ENCODE measurements around the gene GFPT1.

Gene GFPT1

DNA sequence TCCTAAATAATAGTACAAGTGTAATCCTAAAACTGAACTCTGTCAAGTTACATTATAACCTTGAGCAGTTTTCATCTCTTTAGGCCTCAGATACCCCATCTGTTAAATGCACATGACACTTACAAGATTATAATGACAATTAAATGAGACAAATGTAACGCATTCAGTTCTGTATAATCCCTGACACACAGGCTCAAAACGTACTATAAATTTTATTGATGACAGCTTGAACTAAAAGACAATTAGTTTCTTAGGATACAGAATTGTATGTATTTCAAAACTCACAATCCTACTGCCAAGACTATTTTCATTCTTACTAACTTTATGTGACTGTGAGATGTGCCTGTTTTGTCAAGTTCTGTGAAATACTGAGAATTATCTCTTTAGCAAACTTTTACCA is 56.2 kb downstream of the GFPT1 start:
- no peak overlapping the region for H3K4me3 ChIP-seq (ENCODE audit: low read depth, low read length)

DNA sequence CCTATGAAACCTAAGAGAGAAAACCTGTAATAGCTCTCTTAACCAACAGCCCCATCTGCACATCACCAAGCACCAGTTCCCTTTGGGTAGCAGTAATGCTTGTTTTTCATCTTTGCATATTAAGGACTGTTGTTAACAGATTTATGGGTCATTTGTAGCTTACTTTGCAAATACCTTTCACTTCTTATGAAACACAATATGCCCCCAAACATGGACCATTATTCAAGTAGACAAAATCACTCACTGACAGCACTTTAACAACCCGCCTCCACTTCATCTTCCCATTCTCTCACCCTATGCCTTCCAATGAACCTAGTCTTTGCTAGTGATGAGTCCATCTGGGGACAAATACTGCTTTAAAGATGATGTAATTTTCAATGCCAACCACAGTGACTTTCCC is 64.4 kb downstream of the GFPT1 start:
- no peak overlapping the region for H3K4me3 ChIP-seq (ENCODE audit: low read depth, low read length)

DNA sequence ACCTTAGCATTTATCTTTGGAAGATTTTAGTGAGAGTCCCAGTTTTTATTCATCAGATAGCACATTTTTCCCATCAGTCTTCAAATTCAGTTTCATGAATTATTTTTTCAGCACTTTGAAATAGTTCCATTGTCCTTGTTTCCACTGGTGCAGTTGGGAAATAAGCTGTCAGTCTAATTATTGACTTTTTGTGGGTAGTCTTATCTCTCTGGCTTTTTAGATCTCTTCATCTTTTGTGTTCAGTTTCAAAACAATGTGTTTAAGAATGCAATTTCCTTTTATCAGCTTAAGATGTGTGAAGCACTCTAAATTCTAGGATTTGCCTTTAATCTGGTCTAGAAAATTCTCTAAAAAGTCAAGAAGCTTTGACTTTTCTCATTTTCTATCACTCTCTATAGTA is 70.5 kb downstream of the GFPT1 start:
- no peak overlapping the region for H3K4me3 ChIP-seq (ENCODE audit: low read depth, low read length)

GRCh38 chr2:69315160-69315761 is 71.8 kb downstream of the GFPT1 start:
- no peak overlapping the region for H3K4me3 ChIP-seq (ENCODE audit: low read depth, low read length)

DNA sequence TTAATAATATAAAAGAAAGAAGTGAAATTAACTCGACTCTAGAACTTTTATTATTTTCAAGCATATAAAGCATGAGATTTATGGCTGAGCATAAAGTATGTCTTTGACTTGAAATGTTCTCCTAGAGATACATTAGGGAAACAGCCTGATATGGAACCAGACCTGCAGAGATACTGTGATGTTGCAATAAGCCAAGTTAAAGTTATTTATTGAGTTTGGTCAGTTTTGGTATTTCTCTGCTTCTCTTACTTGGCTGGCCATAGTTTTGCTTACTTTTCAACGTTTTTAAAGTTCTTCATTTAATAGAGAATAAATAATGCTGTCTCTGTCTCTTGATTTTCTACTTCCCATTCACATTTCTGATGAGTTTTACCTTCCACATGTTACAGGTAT is 76.0 kb downstream of the GFPT1 start:
- no peak overlapping the region for H3K4me3 ChIP-seq (ENCODE audit: low read depth, low read length)

GRCh38 chr2:69310111-69311023 is 76.7 kb downstream of the GFPT1 start:
- no peak overlapping the region for H3K4me3 ChIP-seq (ENCODE audit: low read depth, low read length)

DNA sequence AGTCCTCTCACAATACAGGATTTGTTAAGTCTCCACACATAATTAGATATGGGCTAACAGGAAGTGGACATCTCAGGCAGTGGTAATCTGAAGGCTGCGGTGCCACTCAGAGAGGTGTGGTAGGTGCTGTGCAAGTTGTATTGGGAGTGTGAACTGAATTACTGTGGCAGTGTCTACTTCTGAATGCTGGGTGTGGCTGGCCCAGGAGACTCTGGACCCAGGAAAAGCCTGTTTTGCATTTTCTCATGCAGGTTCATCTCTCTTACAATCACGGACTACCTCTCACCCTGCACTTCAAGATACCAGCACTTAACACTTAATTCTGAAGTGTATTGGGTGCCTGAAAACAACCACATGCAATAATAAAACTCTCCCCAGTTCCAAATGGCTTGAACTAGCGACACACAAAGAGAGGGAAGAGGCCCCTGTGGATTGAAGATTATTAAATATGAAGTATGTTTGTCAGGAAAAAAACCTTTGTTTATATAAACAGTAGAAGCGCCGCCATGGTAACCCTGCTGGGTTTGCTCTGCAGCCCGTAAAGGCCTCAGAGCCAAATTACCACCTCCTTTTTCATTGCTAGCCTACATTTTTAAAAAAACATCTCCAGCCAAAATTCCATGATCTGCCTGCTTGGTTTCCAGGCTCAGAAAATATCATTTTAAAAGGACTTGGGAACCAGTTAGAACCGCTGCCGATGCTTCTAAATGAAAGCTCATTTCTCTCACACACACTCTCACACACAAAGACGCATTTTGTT is 77.5 kb downstream of the GFPT1 start:
- no peak overlapping the region for H3K4me3 ChIP-seq (ENCODE audit: low read depth, low read length)

- no peak overlapping the region for H3K4me3 ChIP-seq (ENCODE audit: low read depth, low read length)
These were observed 78.7 kb downstream of the GFPT1 start for GRCh38 chr2:69308338-69308737.

DNA sequence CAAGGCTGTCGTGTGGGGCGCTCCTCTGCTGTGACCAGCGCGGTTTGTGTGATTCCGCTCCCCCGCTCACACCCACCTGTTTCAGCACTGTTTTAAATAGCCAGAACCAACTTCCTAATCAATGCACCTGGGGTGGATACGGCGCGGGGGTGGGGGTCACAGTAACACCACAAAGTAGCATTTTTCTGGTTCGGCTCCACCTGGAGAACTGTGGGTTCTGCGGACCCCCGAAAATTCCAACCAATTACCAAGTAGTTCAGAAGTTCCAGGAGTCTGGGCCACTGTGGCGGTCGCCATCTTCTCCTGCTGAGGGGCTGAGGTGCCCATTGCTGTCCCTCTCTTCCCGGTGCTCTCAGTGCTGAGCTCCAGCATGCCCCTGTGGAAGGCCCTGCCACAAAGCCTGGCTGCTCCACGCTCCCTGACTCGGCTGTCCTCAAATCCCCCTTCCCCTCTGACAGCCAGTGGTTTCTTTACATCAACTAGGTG is 79.4 kb downstream of the GFPT1 start:
- H3K4me3 ChIP-seq (ENCODE audit: low read depth, low read length) = no peak overlapping the region

DNA sequence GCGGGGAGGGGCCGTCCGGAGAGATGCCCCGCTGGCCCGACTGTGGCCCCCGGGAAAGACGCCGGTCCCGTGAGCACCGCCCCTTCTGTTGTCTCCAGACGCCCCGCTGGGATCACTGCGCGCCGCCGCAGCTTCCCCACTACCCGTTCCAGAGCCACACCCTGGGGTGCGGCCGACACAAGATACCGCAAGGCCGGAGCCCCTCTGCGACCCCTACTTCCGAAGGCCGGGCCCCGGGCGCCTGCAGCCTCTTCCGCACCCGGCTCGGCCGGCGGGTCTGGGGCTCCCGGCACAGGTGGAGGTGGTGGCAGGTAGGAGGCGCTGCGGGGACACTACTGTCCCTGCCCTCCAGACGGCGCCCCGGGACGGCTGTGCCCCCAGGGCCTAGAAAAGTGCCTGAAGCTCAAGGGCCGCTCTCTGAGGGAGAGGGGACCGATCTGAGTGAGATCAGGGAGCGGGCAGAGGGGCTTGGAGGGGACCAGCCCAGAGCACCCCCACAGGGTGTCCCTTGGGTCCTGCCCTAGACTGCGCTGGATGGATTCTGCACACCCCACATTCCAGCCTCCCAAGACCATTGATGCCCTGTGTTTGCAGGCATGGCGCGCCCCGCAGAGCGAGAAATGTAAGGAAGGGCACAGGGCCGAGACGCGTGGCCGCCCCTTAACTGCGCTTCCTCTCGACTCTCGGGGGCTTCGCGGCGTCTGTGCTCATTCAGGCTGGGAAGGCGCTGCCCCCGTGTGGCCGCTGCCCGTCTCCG is 80.0 kb downstream of the GFPT1 start:
- H3K4me3 ChIP-seq (ENCODE audit: low read depth, low read length) = peak overlapping the region; percentile 49

DNA sequence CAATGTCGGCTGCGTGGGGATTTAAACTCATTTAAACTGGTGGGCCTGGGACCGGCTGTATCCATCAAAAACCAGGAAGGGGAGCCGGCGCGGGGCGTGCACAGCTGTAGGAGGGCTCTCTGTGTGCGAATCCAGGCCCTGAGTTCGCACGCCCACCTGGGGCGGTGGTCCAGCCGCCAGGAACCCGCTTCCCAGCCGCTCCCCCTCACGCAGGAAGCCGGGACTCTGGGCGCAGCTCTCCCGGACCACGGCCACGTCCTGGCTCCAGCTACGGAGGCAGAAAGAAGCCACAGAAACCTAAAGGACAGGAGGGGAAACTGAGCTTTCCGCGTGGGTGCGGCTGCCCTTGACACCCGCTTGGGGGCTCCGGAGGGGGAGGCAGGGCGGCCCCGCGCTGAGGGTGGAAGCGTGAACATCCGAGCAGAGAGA is 80.6 kb downstream of the GFPT1 start:
- H3K4me3 ChIP-seq (ENCODE audit: low read depth, low read length) = peak overlapping the region; percentile 49

GRCh38 chr2:69305712-69306392 is 81.2 kb downstream of the GFPT1 start:
- peak overlapping the region; percentile 49 for H3K4me3 ChIP-seq (ENCODE audit: low read depth, low read length)

DNA sequence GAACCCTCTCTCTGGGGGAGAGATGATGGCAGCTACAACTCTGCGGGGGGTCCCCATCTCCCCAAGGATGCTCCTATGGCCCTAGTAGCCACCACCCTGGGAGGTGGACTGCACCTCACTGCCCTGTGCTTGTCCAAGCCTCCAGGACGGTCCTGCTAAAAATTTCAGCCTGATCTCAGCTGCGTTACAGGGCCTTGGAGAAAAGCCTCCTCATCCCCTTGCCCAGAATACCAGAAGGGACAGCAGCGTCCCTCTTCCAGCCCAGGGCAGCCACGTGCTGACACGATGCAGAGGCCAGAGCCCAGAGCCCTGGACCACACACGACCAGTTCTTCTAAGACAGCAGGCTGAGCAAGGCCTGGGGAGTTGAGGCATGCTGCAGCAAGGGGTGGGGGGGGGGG is 81.9 kb downstream of the GFPT1 start:
- no peak overlapping the region for H3K4me3 ChIP-seq (ENCODE audit: low read depth, low read length)

GRCh38 chr2:69304656-69305055 is 82.4 kb downstream of the GFPT1 start:
- H3K4me3 ChIP-seq (ENCODE audit: low read depth, low read length) = no peak overlapping the region

- no peak overlapping the region for H3K4me3 ChIP-seq (ENCODE audit: low read depth, low read length)
These were observed 86.4 kb downstream of the GFPT1 start for GRCh38 chr2:69300650-69301049.

- no peak overlapping the region for H3K4me3 ChIP-seq (ENCODE audit: low read depth, low read length)
These were observed 87.1 kb downstream of the GFPT1 start for GRCh38 chr2:69299772-69300516.

GRCh38 chr2:69298862-69299261 is 88.2 kb downstream of the GFPT1 start:
- no peak overlapping the region for H3K4me3 ChIP-seq (ENCODE audit: low read depth, low read length)

GRCh38 chr2:69298261-69298660 is 88.8 kb downstream of the GFPT1 start:
- no peak overlapping the region for H3K4me3 ChIP-seq (ENCODE audit: low read depth, low read length)

DNA sequence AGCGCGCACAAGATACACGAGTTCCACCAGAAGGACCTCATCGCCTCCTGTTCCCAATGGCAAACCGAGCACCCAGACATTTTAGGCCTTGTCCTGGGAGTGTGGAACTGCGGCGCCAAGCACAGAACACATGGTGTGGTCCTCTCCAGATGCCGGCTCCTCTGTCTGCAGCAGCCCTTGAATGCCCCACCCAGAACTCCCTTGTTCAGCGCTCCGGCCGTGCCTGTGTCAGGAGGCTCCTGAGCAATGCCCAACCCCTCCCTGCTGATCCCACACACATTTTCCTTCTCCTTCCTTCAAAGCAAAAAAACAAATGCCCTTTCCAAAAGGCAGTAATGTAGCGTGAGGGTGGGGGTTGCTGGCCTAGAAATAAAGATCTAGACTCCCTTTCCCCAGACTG is 89.8 kb downstream of the GFPT1 start:
- no peak overlapping the region for H3K4me3 ChIP-seq (ENCODE audit: low read depth, low read length)

GRCh38 chr2:69296421-69296820 is 90.6 kb downstream of the GFPT1 start:
- H3K4me3 ChIP-seq (ENCODE audit: low read depth, low read length) = no peak overlapping the region
